NB4 (cell line): ENCODE results near the gene ZNF98.

Source experiments
- DNase-seq: peaks from one replicate; pipeline ENCODE4 v3.0.0; 2010; ENCODE audit warnings: low read depth
- H3K4me3 ChIP-seq: one replicate; pipeline ENCODE4 v1.5.1; 2011; ENCODE audit warnings: mild to moderate bottlenecking, low read depth, low read length, moderate library complexity
- MYC ChIP-seq: IDR thresholded peaks from 2 replicates; pipeline ENCODE4 v1.6.1; 2011; ENCODE audit warnings: low read depth, low read length
- POLR2A ChIP-seq: IDR thresholded peaks from 2 replicates; pipeline ENCODE4 v1.6.1; 2011; ENCODE audit warnings: mild to moderate bottlenecking; ENCODE audit not compliant: insufficient read length; ENCODE audit errors: extremely low read depth
- TF ChIP-seq, protein P1 (sequence below): IDR thresholded peaks from 2 replicates; pipeline ENCODE4 v1.6.1; 2011; ENCODE audit warnings: low read depth, low read length
- TF ChIP-seq, protein P2 (sequence below): IDR thresholded peaks from one replicate; pipeline ENCODE4 v1.5.1; 2012; ENCODE audit warnings: low read depth, low read length

Gene ZNF98

DNA sequence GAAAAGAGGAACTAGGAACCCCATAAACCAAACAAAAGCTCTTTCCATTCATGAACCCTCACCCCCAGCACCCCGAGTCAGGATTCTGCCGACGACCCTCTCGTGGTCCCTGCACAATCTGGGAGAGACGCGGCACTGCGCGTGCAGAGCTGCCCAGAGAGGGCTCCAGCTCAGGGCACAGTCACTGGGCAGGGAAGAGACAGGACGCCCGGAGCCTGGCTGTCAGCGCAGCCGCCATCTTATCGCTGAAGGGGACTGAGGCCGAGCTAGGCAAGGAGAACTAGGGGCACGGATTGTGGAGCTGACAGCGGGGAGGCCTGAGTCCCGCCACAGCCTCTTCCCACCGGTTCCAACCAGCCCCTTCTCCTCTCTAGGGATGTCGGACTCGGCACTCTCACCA lies 349 bp downstream of the ZNF98 start:
- H3K4me3 ChIP-seq: no peak overlapping the region
- DNase-seq: no peak
- no peak for TF ChIP-seq MYC

- H3K4me3 ChIP-seq: no peak overlapping the region
- no peak for TF ChIP-seq POLR2A
- TF ChIP-seq, protein P1, sequence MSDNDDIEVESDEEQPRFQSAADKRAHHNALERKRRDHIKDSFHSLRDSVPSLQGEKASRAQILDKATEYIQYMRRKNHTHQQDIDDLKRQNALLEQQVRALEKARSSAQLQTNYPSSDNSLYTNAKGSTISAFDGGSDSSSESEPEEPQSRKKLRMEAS: no peak
- TF ChIP-seq MYC: no peak
- TF ChIP-seq, protein P2, sequence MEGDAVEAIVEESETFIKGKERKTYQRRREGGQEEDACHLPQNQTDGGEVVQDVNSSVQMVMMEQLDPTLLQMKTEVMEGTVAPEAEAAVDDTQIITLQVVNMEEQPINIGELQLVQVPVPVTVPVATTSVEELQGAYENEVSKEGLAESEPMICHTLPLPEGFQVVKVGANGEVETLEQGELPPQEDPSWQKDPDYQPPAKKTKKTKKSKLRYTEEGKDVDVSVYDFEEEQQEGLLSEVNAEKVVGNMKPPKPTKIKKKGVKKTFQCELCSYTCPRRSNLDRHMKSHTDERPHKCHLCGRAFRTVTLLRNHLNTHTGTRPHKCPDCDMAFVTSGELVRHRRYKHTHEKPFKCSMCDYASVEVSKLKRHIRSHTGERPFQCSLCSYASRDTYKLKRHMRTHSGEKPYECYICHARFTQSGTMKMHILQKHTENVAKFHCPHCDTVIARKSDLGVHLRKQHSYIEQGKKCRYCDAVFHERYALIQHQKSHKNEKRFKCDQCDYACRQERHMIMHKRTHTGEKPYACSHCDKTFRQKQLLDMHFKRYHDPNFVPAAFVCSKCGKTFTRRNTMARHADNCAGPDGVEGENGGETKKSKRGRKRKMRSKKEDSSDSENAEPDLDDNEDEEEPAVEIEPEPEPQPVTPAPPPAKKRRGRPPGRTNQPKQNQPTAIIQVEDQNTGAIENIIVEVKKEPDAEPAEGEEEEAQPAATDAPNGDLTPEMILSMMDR: no peak
- DNase-seq: no peak
Observed at GRCh38 chr19:22354665-22355064, 67.5 kb downstream of the ZNF98 start.
